Natural killer cell (primary cell): Measurements from ENCODE around the gene TSPAN18. TPM values are rescaled to one million over a fixed set of nuclear protein-coding genes. Genes with fewer than 3 reads are reported as not detected.

Experiments used
- ATAC-seq, 3 donors: fragments of 150-1000 bp in 2 of 3; fragments of 200-7000 bp in 1 of 3; cut with Tn5 transposase; 1 replicate in 1 of 3; 2 replicates in 2 of 3; pipeline ENCODE4 v1.10.0; 2021; ENCODE audit warnings: mild to moderate bottlenecking in 2 of 3, moderate library complexity in 2 of 3
- DNase-seq, 2 donors: peaks; one replicate each; pipeline versions ENCODE4 v3.0.0 to v3.0.0-alpha.2; 2013 to 2021; ENCODE audit warnings: mixed read lengths in 1 of 2
- H3K27ac ChIP-seq: one replicate; pipeline ENCODE4 v1.5.1; 2013; ENCODE audit warnings: mild to moderate bottlenecking, low read length
- H3K27me3 ChIP-seq: one replicate; pipeline ENCODE4 v1.6.1; 2013; ENCODE audit warnings: low read length; ENCODE audit not compliant: control insufficient read depth, insufficient read depth
- H3K36me3 ChIP-seq: one replicate; pipeline ENCODE4 v1.6.1; 2013; ENCODE audit warnings: low read length; ENCODE audit not compliant: control insufficient read depth, insufficient read depth
- H3K4me1 ChIP-seq: one replicate; pipeline ENCODE4 v1.6.1; 2013; ENCODE audit warnings: low read length; ENCODE audit not compliant: control insufficient read depth, insufficient read depth
- H3K4me3 ChIP-seq: one replicate; pipeline ENCODE4 v1.5.1; 2013; ENCODE audit warnings: low read length
- H3K9me3 ChIP-seq: one replicate; pipeline ENCODE4 v1.6.1; 2013; ENCODE audit warnings: low read length; ENCODE audit not compliant: control insufficient read depth, insufficient read depth
- H3K27ac Mint-ChIP-seq, 2 donors: one replicate each; pipeline ENCODE4 v1.8.0; 2022; ENCODE audit warnings: mild to moderate bottlenecking in 2 of 2, mixed read lengths in 2 of 2, moderate library complexity in 1 of 2
- H3K27me3 Mint-ChIP-seq, 2 donors: one replicate each; pipeline ENCODE4 v1.8.0; 2022; ENCODE audit warnings: low read depth in 2 of 2, mixed read lengths in 2 of 2
- H3K36me3 Mint-ChIP-seq: one replicate; pipeline ENCODE4 v1.8.0; 2022; ENCODE audit warnings: mixed read lengths
- H3K4me1 Mint-ChIP-seq, 2 donors: one replicate each; pipeline ENCODE4 v1.8.0; 2022; ENCODE audit warnings: mixed read lengths in 2 of 2
- H3K4me3 Mint-ChIP-seq: one replicate; pipeline ENCODE4 v1.8.0; 2022; ENCODE audit warnings: mild to moderate bottlenecking, moderate library complexity, mixed read lengths
- H3K9me3 Mint-ChIP-seq, 2 donors: one replicate each; pipeline ENCODE4 v1.8.0; 2022; ENCODE audit warnings: mixed read lengths in 2 of 2
- WGBS: methylation state at CpG from one replicate; pipeline ENCODE4 v1.1.7; 2013; ENCODE audit warnings: missing lambda C conversion rate; ENCODE audit not compliant: insufficient coverage; 5-methylcytosine and 5-hydroxymethylcytosine counted together
- intact Hi-C: fragments of 100-400 bp; cut with micrococcal nuclease; formaldehyde crosslinking; loops from one replicate; pipeline ENCODE4 v1.14.2; 2022
- total RNA-seq, 4 donors: library from RNA; stranded (reverse); fragments of 120-200 nt in 1 of 4; gene quantifications; one replicate each; pipeline versions ENCODE4 v1.2.3 to v1.2.4, GENCODE V29; 2013 to 2022
- TF ChIP-seq, protein P1 (sequence below): fragments of 200-600 bp; IDR thresholded peaks from one replicate; pipeline ENCODE4 v1.8.0; 2022; ENCODE audit warnings: antibody characterized with exemption

TSPAN18 gene
- total RNA-seq, 3 donors from 2014 or later (not counting 1 experiment from before 2014, with no cell fraction given) = 1.9 to 2.4 (median 2.3) TPM

- H3K27me3 Mint-ChIP-seq = peaks cover 14 to 16% of the 10 kb centered on the region in 2 donors
- Histone ChIP-seq H3K4me3 (no peak overlapping the region), H3K9me3 (no peaks in the 10 kb centered on the region), H3K27me3 (no peaks in the 10 kb centered on the region), H3K27ac (no peak overlapping the region), H3K36me3 (no peaks in the 10 kb centered on the region), H3K4me1 (no peaks in the 10 kb centered on the region)
- no peak for ATAC-seq
- H3K36me3 Mint-ChIP-seq = no peaks in the 10 kb centered on the region
- H3K4me3 Mint-ChIP-seq = no peak overlapping the region
- TF ChIP-seq, protein P1, sequence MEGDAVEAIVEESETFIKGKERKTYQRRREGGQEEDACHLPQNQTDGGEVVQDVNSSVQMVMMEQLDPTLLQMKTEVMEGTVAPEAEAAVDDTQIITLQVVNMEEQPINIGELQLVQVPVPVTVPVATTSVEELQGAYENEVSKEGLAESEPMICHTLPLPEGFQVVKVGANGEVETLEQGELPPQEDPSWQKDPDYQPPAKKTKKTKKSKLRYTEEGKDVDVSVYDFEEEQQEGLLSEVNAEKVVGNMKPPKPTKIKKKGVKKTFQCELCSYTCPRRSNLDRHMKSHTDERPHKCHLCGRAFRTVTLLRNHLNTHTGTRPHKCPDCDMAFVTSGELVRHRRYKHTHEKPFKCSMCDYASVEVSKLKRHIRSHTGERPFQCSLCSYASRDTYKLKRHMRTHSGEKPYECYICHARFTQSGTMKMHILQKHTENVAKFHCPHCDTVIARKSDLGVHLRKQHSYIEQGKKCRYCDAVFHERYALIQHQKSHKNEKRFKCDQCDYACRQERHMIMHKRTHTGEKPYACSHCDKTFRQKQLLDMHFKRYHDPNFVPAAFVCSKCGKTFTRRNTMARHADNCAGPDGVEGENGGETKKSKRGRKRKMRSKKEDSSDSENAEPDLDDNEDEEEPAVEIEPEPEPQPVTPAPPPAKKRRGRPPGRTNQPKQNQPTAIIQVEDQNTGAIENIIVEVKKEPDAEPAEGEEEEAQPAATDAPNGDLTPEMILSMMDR = no peak
- H3K27ac Mint-ChIP-seq = no peak overlapping the region
- H3K4me1 Mint-ChIP-seq = no peaks in the 10 kb centered on the region
- intact Hi-C loops = no loop called here
- H3K9me3 Mint-ChIP-seq = no peaks in the 10 kb centered on the region
- DNase-seq = no peak
- WGBS = 88% methylated on average over 6 of the region's 7 CpGs
These were observed 81.4 kb downstream of the TSPAN18 start for GRCh38 chr11:44808053-44808753.

- TF ChIP-seq, protein P1 = no peak
- Mint-ChIP-seq H3K27me3 (peaks cover 10 to 11% of the 10 kb centered on the region in 2 donors), H3K27ac (no peak overlapping the region), H3K9me3 (no peaks in the 10 kb centered on the region), H3K4me3 (no peak overlapping the region), H3K4me1 (no peaks in the 10 kb centered on the region), H3K36me3 (no peaks in the 10 kb centered on the region)
- no peak overlapping the region for H3K27ac ChIP-seq
- intact Hi-C loops = no loop called here
- no peak overlapping the region for H3K4me3 ChIP-seq
- no peaks in the 10 kb centered on the region for H3K36me3 ChIP-seq
- no peaks in the 10 kb centered on the region for H3K9me3 ChIP-seq
- ATAC-seq = no peak
- no peaks in the 10 kb centered on the region for H3K27me3 ChIP-seq
- WGBS = 94% methylated on average over 5 of the region's 6 CpGs
- H3K4me1 ChIP-seq = no peaks in the 10 kb centered on the region
- DNase-seq = no peak
These were observed 82.5 kb downstream of the TSPAN18 start for GRCh38 chr11:44809283-44809682.

DNA sequence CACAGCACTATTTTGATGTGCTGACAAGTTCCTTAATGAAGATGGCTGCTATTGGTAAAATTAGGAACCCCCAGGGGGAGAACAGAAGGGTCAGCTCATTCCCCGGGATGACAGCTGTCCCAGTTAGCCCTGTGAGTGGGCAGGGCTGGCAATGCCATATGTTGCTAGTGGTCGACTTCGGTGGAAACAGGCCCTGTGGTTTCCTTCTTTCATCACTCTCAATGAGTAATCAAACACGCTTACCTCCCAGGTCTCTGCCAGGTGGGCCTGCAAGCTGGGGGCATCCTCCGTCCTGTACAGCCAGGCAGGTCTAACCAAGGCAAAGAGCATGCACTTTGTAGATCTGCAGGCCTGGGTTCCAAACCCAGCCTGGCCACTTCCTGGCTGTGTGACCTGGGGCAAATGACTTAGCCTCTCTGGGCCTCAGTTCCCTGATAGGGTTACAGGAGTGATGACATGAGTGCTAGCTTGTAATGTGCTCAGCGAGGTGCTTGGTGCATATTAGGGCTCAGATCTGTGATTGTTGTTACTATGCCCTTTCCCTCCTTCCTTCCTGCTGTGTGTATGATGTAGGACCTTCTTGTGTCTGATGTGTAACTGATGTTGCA, 85.2 kb downstream of the TSPAN18 start:
- Histone ChIP-seq H3K4me3 (no peak overlapping the region), H3K4me1 (no peaks in the 10 kb centered on the region), H3K36me3 (no peaks in the 10 kb centered on the region), H3K27me3 (no peaks in the 10 kb centered on the region), H3K9me3 (no peaks in the 10 kb centered on the region), H3K27ac (no peak overlapping the region)
- Mint-ChIP-seq H3K4me3 (no peak overlapping the region), H3K4me1 (peaks cover 0 to 4% of the 10 kb centered on the region in 2 donors), H3K27me3 (peaks cover 4 to 11% of the 10 kb centered on the region in 2 donors), H3K27ac (no peak overlapping the region), H3K9me3 (no peaks in the 10 kb centered on the region), H3K36me3 (no peaks in the 10 kb centered on the region)
- intact Hi-C loops = no loop called here
- no peak for DNase-seq
- TF ChIP-seq, protein P1 = no peak
- no peak for ATAC-seq
- 49% methylated on average over 6 of the region's 6 CpGs for WGBS
